Stimulated activated CD4-positive, alpha-beta T cell treated with anti-CD3 and anti-CD28 coated beads, Interleukin-1b, Interleukin-23, amount 100 ng/mL, for 24 hours (primary cell): ENCODE results near the gene PEF1.
"Not testable (repeated sequence)": the region's sequence is repeated elsewhere in the genome, so short reads cannot be mapped to it uniquely, and the experiment has no call there.

ENCODE experiments used
- DNase-seq, 4 experiments: peaks; one replicate each; pipeline ENCODE4 v3.0.0-alpha.2; 2020; ENCODE audit warnings: low read depth in 4 of 4, low spot score in 1 of 4

Gene PEF1

GRCh38 chr1:31615414-31615813 is 29.3 kb downstream of the PEF1 start:
- no peak for DNase-seq

- DNase-seq, result no peak
Measured at GRCh38 chr1:31614414-31615005, 30.2 kb downstream of the PEF1 start.

GRCh38 chr1:31609514-31610118 is 35.1 kb downstream of the PEF1 start:
- no peak for DNase-seq

DNA sequence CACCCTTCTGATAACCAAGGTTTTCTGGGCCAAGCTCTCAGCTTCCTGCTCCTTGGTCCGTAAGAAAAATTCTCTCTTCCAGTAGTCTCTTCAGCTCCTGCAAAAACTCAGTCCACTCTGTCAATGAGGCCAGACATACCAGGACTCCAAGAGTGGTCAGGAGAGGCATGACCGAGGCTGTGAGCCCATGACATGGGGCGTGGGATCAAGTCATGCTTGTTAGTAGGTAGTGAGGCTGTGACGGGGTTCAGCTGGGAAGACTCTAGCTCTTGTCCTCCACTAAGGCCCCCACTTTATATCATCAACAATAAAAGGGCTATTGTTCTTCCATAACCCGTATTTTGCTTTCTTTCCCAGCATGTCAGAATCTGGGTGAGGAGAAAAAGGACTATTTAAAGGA is 37.3 kb downstream of the PEF1 start:
- no peak for DNase-seq

- DNase-seq, result peak in 1 of 4 experiments; percentile 30
Measured at GRCh38 chr1:31605908-31606427, 38.7 kb downstream of the PEF1 start.

DNA sequence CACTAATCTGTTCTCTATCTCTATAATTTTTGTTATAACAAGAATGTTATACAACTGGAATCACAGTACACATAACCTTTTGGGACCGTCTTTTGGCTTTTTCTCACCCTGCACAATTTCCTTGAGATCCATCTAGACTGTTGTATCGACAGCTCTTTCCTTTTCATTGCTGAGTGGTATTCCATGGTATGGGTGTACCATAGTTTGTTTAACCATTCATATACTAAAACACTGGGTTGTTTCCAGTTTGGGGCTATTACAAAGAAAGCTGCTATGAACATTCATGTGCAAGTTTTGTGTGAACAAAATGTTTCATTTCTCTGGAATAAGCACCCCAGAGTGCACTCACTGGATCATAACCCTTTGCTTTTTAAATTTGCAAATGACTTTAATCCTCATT is 42.6 kb downstream of the PEF1 start:
- DNase-seq, result no peak

- no peak for DNase-seq
Measured at GRCh38 chr1:31600641-31601040, 44.0 kb downstream of the PEF1 start.

DNA sequence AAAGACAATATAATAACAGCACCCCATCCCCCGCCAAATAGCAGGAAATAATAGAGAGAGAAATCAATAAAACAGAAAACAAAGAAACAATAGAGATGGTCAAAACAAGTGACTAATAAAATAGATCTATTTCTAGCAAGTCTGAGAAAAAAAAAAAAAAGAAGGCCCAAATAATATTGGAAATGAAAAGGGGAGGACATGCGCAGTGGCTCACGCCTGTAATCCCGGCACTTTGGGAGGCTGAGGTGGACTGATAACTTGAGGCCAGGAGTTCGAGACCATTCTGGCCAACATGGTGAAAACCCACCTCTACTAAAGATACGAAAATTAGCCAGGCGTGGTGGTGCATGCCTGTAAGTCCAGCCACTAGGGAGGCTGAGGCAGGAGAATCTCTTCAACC is 45.7 kb downstream of the PEF1 start:
- no peak for DNase-seq

DNA sequence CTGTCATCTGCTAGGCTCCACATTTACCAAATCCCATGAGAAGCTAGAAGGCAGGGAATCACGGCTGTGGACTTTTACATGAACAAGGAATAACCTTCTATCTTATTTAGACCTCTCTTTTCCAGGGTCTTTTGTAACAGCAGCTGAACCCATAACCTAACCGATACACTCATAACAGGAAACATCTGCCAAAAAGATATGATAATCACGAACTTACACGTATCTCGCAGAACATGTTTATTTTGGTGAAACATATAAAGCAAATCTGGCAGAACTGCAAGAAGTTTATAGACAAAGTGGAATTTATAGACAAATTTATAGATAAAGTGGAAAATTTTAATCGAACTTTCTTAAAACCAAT is 48.0 kb downstream of the PEF1 start:
- no peak for DNase-seq

GRCh38 chr1:31595836-31596736 is 48.6 kb downstream of the PEF1 start:
- no peak for DNase-seq

GRCh38 chr1:31593770-31594632 is 50.7 kb downstream of the PEF1 start:
- peak in 3 of 4 experiments; percentile 52 to 58 (median 58) for DNase-seq

- DNase-seq, result no peak
Measured at GRCh38 chr1:31593136-31593665, 51.5 kb downstream of the PEF1 start.

DNA sequence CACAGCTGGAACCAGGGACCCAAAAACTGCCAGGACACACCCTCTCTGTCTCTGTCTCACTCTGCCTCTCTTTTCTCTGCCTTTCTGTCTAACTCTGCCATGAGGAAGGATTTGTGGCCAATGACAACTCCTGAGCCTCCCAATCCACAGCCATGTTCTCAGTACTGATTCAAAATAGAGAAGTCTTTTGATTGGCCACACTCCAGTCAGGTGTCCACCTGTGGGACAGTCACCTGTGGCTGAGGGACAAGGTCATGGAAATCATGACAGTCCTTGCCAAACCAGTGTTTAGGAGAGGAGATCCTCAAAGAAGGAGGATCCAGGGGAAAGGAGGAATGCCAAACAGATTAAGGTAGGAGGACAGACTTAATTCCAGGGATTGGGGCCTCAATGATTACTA is 52.5 kb downstream of the PEF1 start:
- no peak for DNase-seq

GRCh38 chr1:31591425-31592093 is 53.1 kb downstream of the PEF1 start:
- DNase-seq, result no peak

DNA sequence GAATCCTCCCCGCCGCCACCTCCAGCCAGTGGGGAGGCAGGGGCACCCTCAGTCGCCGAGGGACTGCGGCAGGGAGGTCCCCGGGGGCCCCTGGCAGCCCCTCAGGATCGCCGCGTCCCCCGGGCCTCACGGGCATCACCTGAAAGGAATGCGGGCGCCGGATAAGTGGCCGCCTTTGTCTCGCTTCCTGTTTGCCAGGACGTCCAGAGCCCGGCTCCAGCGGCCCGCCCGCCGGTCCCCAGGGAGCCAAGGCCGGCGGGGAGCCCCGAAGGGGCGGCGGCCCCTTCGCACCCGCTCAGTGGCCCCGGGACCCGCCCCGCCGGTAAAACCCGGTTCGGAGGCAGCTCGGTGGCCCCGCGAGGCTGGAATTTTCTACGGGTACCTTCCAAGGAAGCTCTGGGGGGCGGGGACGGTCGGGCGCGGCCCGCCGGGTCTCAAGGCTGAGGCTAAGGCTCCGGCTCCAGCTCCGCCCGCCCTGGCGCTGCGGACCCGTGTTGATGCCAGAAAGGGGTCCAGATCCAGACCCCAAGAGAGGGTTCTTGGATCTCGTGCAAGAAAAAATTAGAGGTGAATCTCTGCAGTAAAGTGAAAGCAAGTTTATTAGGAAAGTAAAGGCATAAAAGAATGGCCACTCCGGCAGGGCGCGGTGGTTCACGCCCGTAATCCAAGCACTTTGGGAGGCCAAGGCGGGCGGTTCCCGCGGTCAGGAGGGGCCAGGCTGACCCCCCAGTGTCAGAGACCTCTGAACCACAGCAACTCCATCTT is 55.7 kb downstream of the PEF1 start:
- DNase-seq, result no peak

DNA sequence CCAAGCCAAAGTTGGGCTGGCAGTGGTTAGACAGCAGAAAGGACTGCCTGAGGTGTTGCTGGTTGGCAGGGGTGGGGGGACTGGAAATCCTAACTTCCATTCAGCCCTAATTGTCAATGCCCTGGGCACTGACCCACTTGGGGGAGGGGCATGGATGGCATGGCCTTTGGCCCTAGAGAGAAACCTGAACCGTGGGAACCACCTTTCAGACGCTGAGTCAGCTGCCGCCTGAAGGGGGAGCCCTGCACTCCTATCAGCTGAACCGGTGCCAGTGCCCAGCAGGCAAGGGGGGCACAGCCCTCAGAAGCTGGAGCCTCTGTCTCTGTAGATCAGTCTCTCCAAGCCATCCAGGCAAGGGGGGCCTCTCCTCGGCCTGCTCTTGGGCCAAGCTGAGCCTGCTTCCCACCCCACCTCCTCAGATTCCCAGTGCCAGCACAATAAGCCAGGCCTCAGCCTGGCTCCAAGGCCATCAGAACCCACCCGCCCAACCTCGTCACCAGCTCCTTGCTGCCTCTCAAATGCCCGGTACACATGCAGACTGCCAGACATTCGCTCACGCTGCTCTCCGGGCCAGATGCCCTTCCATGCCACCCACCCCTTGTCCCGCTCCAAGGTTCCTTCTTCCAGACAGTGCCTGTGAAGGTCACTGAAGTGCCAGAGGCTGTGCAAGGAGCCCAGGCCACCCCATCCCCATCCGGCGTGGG is 56.8 kb downstream of the PEF1 start:
- peak in 2 of 4 experiments; percentile 26 to 49 for DNase-seq

- not testable (repeated sequence) for DNase-seq
Measured at GRCh38 chr1:31587328-31587699, 57.4 kb downstream of the PEF1 start.

DNA sequence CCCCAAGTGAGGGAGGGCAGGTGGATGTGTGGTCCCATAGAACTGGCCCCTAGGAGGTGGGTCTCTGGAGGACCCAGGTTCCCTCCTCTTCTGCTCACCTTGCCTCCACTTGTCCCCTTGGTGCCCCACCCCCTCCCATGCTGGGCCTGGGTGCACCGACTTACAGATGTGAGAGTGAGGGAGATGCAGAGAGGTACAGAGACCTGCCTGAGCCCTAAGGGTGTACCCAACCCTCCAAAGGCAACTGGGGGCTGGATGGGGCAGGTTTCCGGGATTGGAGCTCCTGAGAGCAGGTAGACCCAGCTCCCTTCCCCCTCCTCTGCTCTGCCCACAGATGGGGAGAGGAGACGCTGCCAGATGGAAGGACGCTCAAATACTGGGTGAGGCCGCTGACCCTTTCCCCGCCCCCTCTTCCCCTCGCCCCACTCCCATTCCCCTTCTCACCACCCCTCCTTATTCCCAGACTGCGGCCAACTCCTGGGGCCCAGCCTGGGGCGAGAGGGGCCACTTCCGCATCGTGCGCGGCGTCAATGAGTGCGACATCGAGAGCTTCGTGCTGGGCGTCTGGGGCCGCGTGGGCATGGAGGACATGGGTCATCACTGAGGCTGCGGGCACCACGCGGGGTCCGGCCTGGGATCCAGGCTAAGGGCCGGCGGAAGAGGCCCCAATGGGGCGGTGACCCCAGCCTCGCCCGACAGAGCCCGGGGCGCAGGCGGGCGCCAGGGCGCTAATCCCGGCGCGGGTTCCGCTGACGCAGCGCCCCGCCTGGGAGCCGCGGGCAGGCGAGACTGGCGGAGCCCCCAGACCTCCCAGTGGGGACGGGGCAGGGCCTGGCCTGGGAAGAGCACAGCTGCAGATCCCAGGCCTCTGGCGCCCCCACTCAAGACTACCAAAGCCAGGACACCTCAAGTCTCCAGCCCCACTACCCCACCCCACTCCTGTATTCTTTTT is 58.0 kb downstream of the PEF1 start:
- DNase-seq, result no peak
